Heart right ventricle (tissue), 16 donors: ENCODE measurements around the gene MCM3. TPM values are rescaled to one million over a fixed set of nuclear protein-coding genes. Genes with fewer than 3 reads are reported as not detected.

Source experiments
- ATAC-seq, 8 donors: fragments of 200-7000 bp; cut with Tn5 transposase; one replicate each; pipeline ENCODE4 v1.9.1; 2020; ENCODE audit warnings: mild to moderate bottlenecking in 8 of 8, moderate library complexity in 8 of 8, moderate number of reproducible peaks in 1 of 8
- DNase-seq, 2 donors: peaks; one replicate each; pipeline ENCODE4 v3.0.0-alpha.2; 2020
- H3K27ac ChIP-seq, 10 donors: fragments of 200-600 bp; sonication (generic) in 2 of 10; one replicate each; pipeline versions ENCODE4 v1.5.0 to v1.8.0; 2020 to 2022; ENCODE audit warnings: mild to moderate bottlenecking in 3 of 10
- H3K27me3 ChIP-seq, 7 donors: fragments of 200-600 bp; one replicate each; pipeline ENCODE4 v1.8.0; 2021 to 2022; ENCODE audit warnings: mild to moderate bottlenecking in 2 of 7
- H3K36me3 ChIP-seq, 9 donors: fragments of 200-600 bp; sonication (generic) in 1 of 9; one replicate each; pipeline versions ENCODE4 v1.5.0 to v1.8.0; 2020 to 2022; ENCODE audit warnings: mild to moderate bottlenecking in 2 of 9
- H3K4me1 ChIP-seq, 9 donors: fragments of 200-600 bp; sonication (generic) in 1 of 9; one replicate each; pipeline versions ENCODE4 v1.5.0 to v1.8.0; 2020 to 2022; ENCODE audit warnings: mild to moderate bottlenecking in 4 of 9
- H3K4me3 ChIP-seq, 10 donors: fragments of 200-600 bp; sonication (generic) in 2 of 10; one replicate each; pipeline versions ENCODE4 v1.5.0 to v1.8.0; 2020 to 2022; ENCODE audit warnings: mild to moderate bottlenecking in 7 of 10, moderate library complexity in 2 of 10
- H3K9me3 ChIP-seq, 11 donors: fragments of 200-600 bp in 10 of 11; sonication (generic) in 2 of 11; one replicate each; pipeline versions ENCODE4 v1.5.0 to v1.8.0; 2013 to 2022; ENCODE audit warnings: mild to moderate bottlenecking in 2 of 11, control low read depth in 1 of 11, moderate library complexity in 1 of 11
- CTCF ChIP-seq, 9 donors: fragments of 200-600 bp; sonication (generic) in 2 of 9; IDR thresholded peaks; one replicate each; pipeline versions ENCODE4 v1.5.0 to v1.8.0; 2021 to 2022; ENCODE audit warnings: antibody characterized with exemption in 9 of 9, mild to moderate bottlenecking in 5 of 9, moderate library complexity in 1 of 9
- WGBS, 2 donors: extraction: QIAGEN DNeasy Blood & Tissue Kit; methylation state at CpG; one replicate each; pipeline ENCODE4 v1.1.7; 2013; ENCODE audit warnings: inconsistent platforms in 1 of 2; 5-methylcytosine and 5-hydroxymethylcytosine counted together
- intact Hi-C, 10 donors: fragments of 100-400 bp; cut with DNase I; formaldehyde crosslinking; loops; one replicate each; pipeline versions ENCODE4 v1.11.1 to v1.14.2; 2022
- polyA plus RNA-seq, 2 donors: library from polyadenylated mRNA; stranded (reverse); fragments of 200-250 nt; gene quantifications; one replicate each; pipeline ENCODE4 v1.2.3, GENCODE V29; 2013
- total RNA-seq, 10 donors: library from RNA; stranded (reverse); fragmentation: NEBNext Ultra II Directional in 3 of 10; extraction: Animal tissue kit (Norgen Biotek cat#: 25700) in 3 of 10; gene quantifications; one replicate each; pipeline versions ENCODE4 v1.2.1 to v1.2.4, GENCODE V29; 2021 to 2023
- donor health status: Arrhythmogenic right ventricular cardiomyopathy.
- donor health status: ischemic (EF 13 %, LVEDD 7.1; RV severe dilation, severe dysfunction).
- donor health status: healthy with polysubstance abuse.
- donor health status: DM: no; HTN: yes; CAD: no.
- donor health status: DM: no; HTN: no; CAD: no.
- donor health status: ischemic (EF 25% LVEDD 6.9; RV normal size, moderate dysfunction).
- donor health status: ischemic (EF 25% LVEDD 5.7; RV mildly dilated, moderate dysfunction).
- donor health status: healthy.
- donor health status: DM: yes; HTN: yes; CAD: no.
- donor health status: Ischemic cardiomyopathy.
- donor health status: ischemic (EF 35%, LVEDD 5.7; RV mildly dilated, moderate dysfunction).
- donor health status: nonischemic (EF 11% LVEDD 7.7; RV severe dilation, severe dysfunction).
- donor health status: DM: yes; HTN: yes; CAD: no.
- donor health status: PGD.
- donor health status: ischemic (EF 29% LVEDD 5.4; RV normal size, mild dysfunction).
- donor health status: nonischemic (EF 23%, LVEDD 6.1; RV moderate dilation, normal function).

MCM3 gene
- total and polyA plus RNA-seq, 12 donors, result 9.7 to 29.7 (median 25.9) TPM

- intact Hi-C loops, result loop anchor here in 3 of 10 donors (5.0 to 10.0 kb wide), 2 partner anchors 67 to 69 kb away; no protein-coding TSS in a partner anchor
- no peak overlapping the region for H3K27ac ChIP-seq
- H3K36me3 ChIP-seq, result no peaks in the 10 kb centered on the region
- WGBS, 2 donors, result 84% methylated on average over 8 of the region's 8 CpGs
- H3K4me3 ChIP-seq, result no peak overlapping the region
- no peak for ATAC-seq
- H3K9me3 ChIP-seq, result no peaks in the 10 kb centered on the region
- peaks cover 0 to 8% (median 0%) of the 10 kb centered on the region in 7 donors for H3K27me3 ChIP-seq
- H3K4me1 ChIP-seq, result no peaks in the 10 kb centered on the region
- DNase-seq, result no peak
- TF ChIP-seq CTCF (IDR thresholded peaks at IDR 0.05), result no peak
Measured at GRCh38 chr6:52231406-52232127, 53.0 kb downstream of the MCM3 start.

GRCh38 chr6:52230685-52231084, 53.9 kb downstream of the MCM3 start:
- Histone ChIP-seq H3K4me1 (no peaks in the 10 kb centered on the region), H3K4me3 (no peak overlapping the region), H3K9me3 (no peaks in the 10 kb centered on the region), H3K27me3 (peaks cover 0 to 5% (median 0%) of the 10 kb centered on the region in 7 donors), H3K36me3 (no peaks in the 10 kb centered on the region), H3K27ac (no peak overlapping the region)
- intact Hi-C loops, result loop anchor here in 3 of 10 donors (5.0 to 10.0 kb wide), 2 partner anchors 66 to 68 kb away; no protein-coding TSS in a partner anchor
- ATAC-seq (no peak), DNase-seq (no peak)
- 62 to 63% methylated on average over 1 of the region's 1 CpG for WGBS, 2 donors
- no peak for TF ChIP-seq CTCF (IDR thresholded peaks at IDR 0.05)

GRCh38 chr6:52227495-52227894, 57.0 kb downstream of the MCM3 start:
- no peaks in the 10 kb centered on the region for H3K9me3 ChIP-seq
- 72 to 79% methylated on average over 1 of the region's 1 CpG for WGBS, 2 donors
- no peaks in the 10 kb centered on the region for H3K4me1 ChIP-seq
- peaks cover 0 to 6% (median 0%) of the 10 kb centered on the region in 7 donors for H3K27me3 ChIP-seq
- ATAC-seq, result no peak
- TF ChIP-seq CTCF (IDR thresholded peaks at IDR 0.05), result no peak
- no peaks in the 10 kb centered on the region for H3K36me3 ChIP-seq
- no peak overlapping the region for H3K27ac ChIP-seq
- intact Hi-C loops, result no loop called here
- H3K4me3 ChIP-seq, result no peak overlapping the region
- DNase-seq, result no peak

- Histone ChIP-seq H3K4me1 (no peaks in the 10 kb centered on the region), H3K4me3 (no peak overlapping the region), H3K27me3 (peaks cover 0 to 5% (median 0%) of the 10 kb centered on the region in 7 donors), H3K27ac (no peak overlapping the region), H3K9me3 (no peaks in the 10 kb centered on the region), H3K36me3 (no peaks in the 10 kb centered on the region)
- 53 to 66% methylated on average over 3 of the region's 3 CpGs for WGBS, 2 donors
- TF ChIP-seq CTCF (IDR thresholded peaks at IDR 0.05), result no peak
- DNase-seq, result no peak
- intact Hi-C loops, result loop anchor here in 1 of 10 donors (5.0 kb wide), 1 partner anchor 1524 kb away; no protein-coding TSS in a partner anchor
- ATAC-seq, result no peak
Measured at GRCh38 chr6:52221302-52221701, 63.2 kb downstream of the MCM3 start.
